Stimulated activated effector memory CD8-positive, alpha-beta T cell treated with anti-CD3 and anti-CD28 coated beads, Interleukin-12 subunit alpha, Interleukin-12 subunit beta, amount 100 ng/mL, for 72 hours (primary cell): Measurements from ENCODE around the gene FGGY.
"Not testable (repeated sequence)": the region's sequence is repeated elsewhere in the genome, so short reads cannot be mapped to it uniquely, and the experiment has no call there.

ENCODE experiments used
- ATAC-seq: fragments of 150-1000 bp; cut with Tn5 transposase; 2 replicates; pipeline ENCODE4 v1.10.0; 2021
- DNase-seq, 2 donors: peaks; one replicate each; pipeline ENCODE4 v3.0.0; 2021 to 2022; ENCODE audit warnings: low spot score in 2 of 2
- H3K27ac Mint-ChIP-seq: one replicate; pipeline ENCODE4 v1.8.0; 2022; ENCODE audit warnings: mild to moderate bottlenecking, mixed read lengths
- H3K36me3 Mint-ChIP-seq: one replicate; pipeline ENCODE4 v1.8.0; 2022; ENCODE audit warnings: mild to moderate bottlenecking, mixed read lengths
- H3K4me1 Mint-ChIP-seq: one replicate; pipeline ENCODE4 v1.8.0; 2022; ENCODE audit warnings: mixed read lengths
- H3K4me3 Mint-ChIP-seq: one replicate; pipeline ENCODE4 v1.8.0; 2022; ENCODE audit warnings: mild to moderate bottlenecking, mixed read lengths
- H3K9me3 Mint-ChIP-seq: one replicate; pipeline ENCODE4 v1.8.0; 2022; ENCODE audit warnings: mixed read lengths

Gene FGGY

GRCh38 chr1:59487335-59488031 lies 190.6 kb downstream of the FGGY start:
- Mint-ChIP-seq H3K27ac (no peak overlapping the region), H3K4me3 (no peak overlapping the region), H3K4me1 (peaks cover 6% of the 10 kb centered on the region), H3K36me3 (no peaks in the 10 kb centered on the region), H3K9me3 (peaks cover 3% of the 10 kb centered on the region)
- ATAC-seq (peak; percentile 47), DNase-seq (no peak)

GRCh38 chr1:59492500-59492899 lies 195.6 kb downstream of the FGGY start:
- no peak for ATAC-seq

GRCh38 chr1:59494145-59494833 lies 197.4 kb downstream of the FGGY start:
- Mint-ChIP-seq H3K27ac (no peak overlapping the region), H3K9me3 (peaks cover 6% of the 10 kb centered on the region), H3K4me1 (peaks cover 6% of the 10 kb centered on the region), H3K36me3 (no peaks in the 10 kb centered on the region), H3K4me3 (no peak overlapping the region)
- DNase-seq (no peak), ATAC-seq (peak; percentile 13)

More at GRCh38 chr1:59492500-59492899, 195.6 kb downstream of the FGGY start:
- H3K36me3 Mint-ChIP-seq, result no peaks in the 10 kb centered on the region
- peaks cover 6% of the 10 kb centered on the region for H3K9me3 Mint-ChIP-seq
- DNase-seq, result no peak
- H3K4me3 Mint-ChIP-seq, result no peak overlapping the region
- H3K4me1 Mint-ChIP-seq, result peaks cover 7% of the 10 kb centered on the region
- no peak overlapping the region for H3K27ac Mint-ChIP-seq

- H3K36me3 Mint-ChIP-seq, H3K9me3 Mint-ChIP-seq, H3K4me3 Mint-ChIP-seq, H3K27ac Mint-ChIP-seq, H3K4me1 Mint-ChIP-seq, ATAC-seq, DNase-seq: not testable (repeated sequence)
Observed at GRCh38 chr1:59496156-59496555, 199.3 kb downstream of the FGGY start.

GRCh38 chr1:59497616-59498015 lies 200.7 kb downstream of the FGGY start:
- Mint-ChIP-seq H3K4me3 (no peak overlapping the region), H3K36me3 (no peaks in the 10 kb centered on the region), H3K9me3 (peaks cover 3% of the 10 kb centered on the region), H3K4me1 (peaks cover 6% of the 10 kb centered on the region), H3K27ac (no peak overlapping the region)
- ATAC-seq (no peak), DNase-seq (no peak)

- H3K36me3 Mint-ChIP-seq, result no peaks in the 10 kb centered on the region
- no peak for ATAC-seq
Observed at GRCh38 chr1:59498640-59499039, 201.7 kb downstream of the FGGY start.

GRCh38 chr1:59499273-59499942 lies 202.5 kb downstream of the FGGY start:
- no peak for DNase-seq
- ATAC-seq, result no peak
- Mint-ChIP-seq H3K36me3 (no peaks in the 10 kb centered on the region), H3K4me1 (peaks cover under 1% of the 10 kb centered on the region), H3K27ac (no peak overlapping the region), H3K4me3 (no peak overlapping the region), H3K9me3 (peaks cover 3% of the 10 kb centered on the region)

More at GRCh38 chr1:59498640-59499039, 201.7 kb downstream of the FGGY start:
- peaks cover 3% of the 10 kb centered on the region for H3K9me3 Mint-ChIP-seq
- peaks cover 6% of the 10 kb centered on the region for H3K4me1 Mint-ChIP-seq
- no peak overlapping the region for H3K4me3 Mint-ChIP-seq
- DNase-seq, result no peak
- H3K27ac Mint-ChIP-seq, result no peak overlapping the region

- Mint-ChIP-seq H3K9me3 (peaks cover 3% of the 10 kb centered on the region), H3K36me3 (no peaks in the 10 kb centered on the region), H3K4me1 (no peaks in the 10 kb centered on the region), H3K4me3 (no peak overlapping the region), H3K27ac (no peak overlapping the region)
- DNase-seq (no peak), ATAC-seq (no peak)
Observed at GRCh38 chr1:59499943-59500569, 203.2 kb downstream of the FGGY start.

GRCh38 chr1:59500950-59501742 lies 204.3 kb downstream of the FGGY start:
- Mint-ChIP-seq H3K4me3 (no peak overlapping the region), H3K36me3 (no peaks in the 10 kb centered on the region), H3K9me3 (peaks cover 2% of the 10 kb centered on the region), H3K27ac (no peak overlapping the region), H3K4me1 (no peaks in the 10 kb centered on the region)
- ATAC-seq (no peak), DNase-seq (no peak)

- Mint-ChIP-seq H3K4me1 (no peaks in the 10 kb centered on the region), H3K36me3 (no peaks in the 10 kb centered on the region)
- no peak for DNase-seq
Observed at GRCh38 chr1:59502009-59502691, 205.3 kb downstream of the FGGY start.

GRCh38 chr1:59504276-59504675 lies 207.4 kb downstream of the FGGY start:
- H3K27ac Mint-ChIP-seq, result no peak overlapping the region
- no peaks in the 10 kb centered on the region for H3K4me1 Mint-ChIP-seq
- no peaks in the 10 kb centered on the region for H3K9me3 Mint-ChIP-seq
- ATAC-seq (no peak), DNase-seq (no peak)
- H3K36me3 Mint-ChIP-seq, result no peaks in the 10 kb centered on the region
- H3K4me3 Mint-ChIP-seq, result no peak overlapping the region

More at GRCh38 chr1:59502009-59502691, 205.3 kb downstream of the FGGY start:
- ATAC-seq, result no peak
- no peak overlapping the region for H3K27ac Mint-ChIP-seq
- H3K9me3 Mint-ChIP-seq, result no peaks in the 10 kb centered on the region
- no peak overlapping the region for H3K4me3 Mint-ChIP-seq

- no peak overlapping the region for H3K27ac Mint-ChIP-seq
- DNase-seq (no peak), ATAC-seq (no peak)
- no peak overlapping the region for H3K4me3 Mint-ChIP-seq
- no peaks in the 10 kb centered on the region for H3K9me3 Mint-ChIP-seq
- no peaks in the 10 kb centered on the region for H3K36me3 Mint-ChIP-seq
- H3K4me1 Mint-ChIP-seq, result no peaks in the 10 kb centered on the region
Observed at GRCh38 chr1:59505596-59506028, 208.7 kb downstream of the FGGY start.

GRCh38 chr1:59506952-59507351 lies 210.1 kb downstream of the FGGY start:
- Mint-ChIP-seq H3K9me3 (no peaks in the 10 kb centered on the region), H3K27ac (no peak overlapping the region), H3K4me1 (no peaks in the 10 kb centered on the region), H3K36me3 (no peaks in the 10 kb centered on the region), H3K4me3 (no peak overlapping the region)
- ATAC-seq (no peak), DNase-seq (no peak)

GRCh38 chr1:59509341-59509875 lies 212.5 kb downstream of the FGGY start:
- DNase-seq (no peak), ATAC-seq (no peak)
- H3K9me3 Mint-ChIP-seq, result no peaks in the 10 kb centered on the region
- H3K27ac Mint-ChIP-seq, result no peak overlapping the region
- H3K4me3 Mint-ChIP-seq, result no peak overlapping the region
- no peaks in the 10 kb centered on the region for H3K36me3 Mint-ChIP-seq
- no peaks in the 10 kb centered on the region for H3K4me1 Mint-ChIP-seq
